ENCODE measurements around the gene MAP3K3. TPM values are rescaled to one million over a fixed set of nuclear protein-coding genes. Genes with fewer than 3 reads are reported as not detected.
"Not testable (repeated sequence)": the region's sequence is repeated elsewhere in the genome, so short reads cannot be mapped to it uniquely, and the experiment has no call there.

The MAP3K3 gene
- polyA plus RNA-seq, 6 donors from 2014 or later: 20.8 to 39.1 (median 28.7) TPM

GRCh38 chr17:63718988-63719387 is 96.8 kb downstream of the MAP3K3 start:
- Mint-ChIP-seq H3K9me3 (no peaks in the 10 kb centered on the region), H3K4me3 (no peak overlapping the region), H3K36me3 (peaks cover 0 to 13% of the 10 kb centered on the region in 2 donors), H3K27ac (no peak overlapping the region), H3K4me1 (peaks cover 0 to 4% (median 0%) of the 10 kb centered on the region in 3 donors), H3K27me3 (no peaks in the 10 kb centered on the region)
- ATAC-seq (ENCODE audit: low read depth in 2 of 2) (no peak), DNase-seq (no peak)

DNA sequence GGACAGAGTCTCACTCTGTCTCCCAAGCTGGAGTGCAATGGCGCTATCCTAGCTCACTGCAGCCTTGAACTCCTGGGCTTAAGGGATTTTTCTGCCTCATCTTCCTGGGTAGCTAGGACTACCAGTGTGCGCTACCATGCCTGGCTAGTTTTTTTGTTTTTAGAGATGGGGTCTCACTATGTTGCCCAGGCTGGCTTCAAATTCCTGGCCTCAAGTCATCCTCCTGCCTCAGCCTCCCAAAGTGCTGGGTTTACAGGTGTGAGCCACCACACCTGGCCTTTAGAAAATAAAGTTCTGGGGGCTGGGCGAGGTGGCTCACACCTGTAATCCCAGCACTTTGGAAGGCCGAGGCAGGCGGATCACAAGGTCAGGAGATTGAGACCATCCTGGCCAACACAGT is 98.0 kb downstream of the MAP3K3 start:
- H3K9me3 Mint-ChIP-seq; H3K4me1 Mint-ChIP-seq; H3K4me3 Mint-ChIP-seq; H3K27me3 Mint-ChIP-seq; ATAC-seq (ENCODE audit: low read depth in 2 of 2); DNase-seq; H3K27ac Mint-ChIP-seq: not testable (repeated sequence)
- peaks cover 0 to 13% of the 10 kb centered on the region in 2 donors for H3K36me3 Mint-ChIP-seq

DNA sequence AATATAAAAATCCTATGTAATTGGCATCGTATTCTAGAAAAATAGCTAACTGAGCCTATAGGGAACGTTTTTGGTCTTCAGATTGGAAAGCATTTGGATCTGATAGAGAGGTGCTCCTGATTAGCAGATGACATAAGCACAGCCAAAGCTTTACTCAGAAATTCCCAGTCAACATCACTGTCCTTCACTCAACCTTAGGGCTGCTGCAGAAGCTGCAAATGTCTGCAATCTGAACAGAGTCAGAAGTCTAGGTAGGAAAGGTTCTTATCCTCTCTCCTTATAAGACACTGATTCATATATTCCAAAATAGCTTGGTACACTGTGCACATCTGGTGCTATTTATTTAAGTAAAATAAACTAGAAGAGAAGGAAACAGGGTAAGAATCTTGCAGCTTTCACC is 100.2 kb downstream of the MAP3K3 start:
- Mint-ChIP-seq H3K27me3 (no peaks in the 10 kb centered on the region), H3K9me3 (no peaks in the 10 kb centered on the region), H3K36me3 (peaks cover 6 to 7% of the 10 kb centered on the region in 2 donors), H3K27ac (peak overlapping the region in 1 of 6 donors; percentile 42), H3K4me3 (no peak overlapping the region), H3K4me1 (peaks cover 0 to 4% (median 0%) of the 10 kb centered on the region in 3 donors)
- ATAC-seq (ENCODE audit: low read depth in 2 of 2): no peak
- DNase-seq: no peak

DNA sequence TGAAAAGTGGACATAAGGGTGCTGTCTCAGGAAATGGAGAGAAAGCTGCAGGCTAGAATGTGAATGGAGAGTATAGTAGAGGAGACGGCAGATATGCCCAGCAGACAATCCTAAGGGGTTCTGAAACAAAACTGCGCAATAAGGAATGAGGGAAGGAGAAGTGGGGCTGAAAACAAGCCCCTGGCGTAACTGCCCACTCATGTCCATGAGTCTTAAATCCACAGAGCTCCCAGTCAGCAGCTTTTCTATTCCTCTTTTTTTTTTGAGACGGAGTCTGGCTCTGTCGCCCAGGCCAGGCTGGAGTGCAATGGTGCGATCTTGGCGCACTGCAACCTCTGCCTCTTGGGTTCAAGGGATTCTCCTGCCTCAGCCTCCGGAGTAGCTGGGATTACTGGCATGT is 113.5 kb downstream of the MAP3K3 start:
- H3K4me1 Mint-ChIP-seq: peaks cover 4 to 15% (median 13%) of the 10 kb centered on the region in 3 donors
- H3K4me3 Mint-ChIP-seq: no peak overlapping the region
- H3K36me3 Mint-ChIP-seq: no peaks in the 10 kb centered on the region
- ATAC-seq (ENCODE audit: low read depth in 2 of 2) (no peak), DNase-seq (no peak)
- no peaks in the 10 kb centered on the region for H3K27me3 Mint-ChIP-seq
- no peaks in the 10 kb centered on the region for H3K9me3 Mint-ChIP-seq
- H3K27ac Mint-ChIP-seq: peak overlapping the region in 2 of 6 donors; percentile 37 to 66

- Mint-ChIP-seq H3K36me3 (no peaks in the 10 kb centered on the region), H3K27ac (peak overlapping the region; percentile 79 to 100 (median 96)), H3K4me3 (peak overlapping the region; percentile 83 to 99 (median 92)), H3K9me3 (no peaks in the 10 kb centered on the region), H3K27me3 (no peaks in the 10 kb centered on the region), H3K4me1 (peaks cover 12 to 33% (median 31%) of the 10 kb centered on the region in 3 donors)
- ATAC-seq (ENCODE audit: low read depth in 2 of 2) (no peak), DNase-seq (no peak)
These were observed 118.4 kb downstream of the MAP3K3 start for GRCh38 chr17:63740464-63741142.

GRCh38 chr17:63741143-63741407 is 118.9 kb downstream of the MAP3K3 start:
- H3K36me3 Mint-ChIP-seq: no peaks in the 10 kb centered on the region
- H3K27ac Mint-ChIP-seq: peak overlapping the region; percentile 94 to 100 (median 96)
- peaks cover 12 to 33% (median 31%) of the 10 kb centered on the region in 3 donors for H3K4me1 Mint-ChIP-seq
- H3K27me3 Mint-ChIP-seq: no peaks in the 10 kb centered on the region
- H3K4me3 Mint-ChIP-seq: peak overlapping the region; percentile 83 to 99 (median 92)
- H3K9me3 Mint-ChIP-seq: no peaks in the 10 kb centered on the region
- DNase-seq (no peak), ATAC-seq (ENCODE audit: low read depth in 2 of 2) (peak in 1 of 2 donors; percentile 0)

DNA sequence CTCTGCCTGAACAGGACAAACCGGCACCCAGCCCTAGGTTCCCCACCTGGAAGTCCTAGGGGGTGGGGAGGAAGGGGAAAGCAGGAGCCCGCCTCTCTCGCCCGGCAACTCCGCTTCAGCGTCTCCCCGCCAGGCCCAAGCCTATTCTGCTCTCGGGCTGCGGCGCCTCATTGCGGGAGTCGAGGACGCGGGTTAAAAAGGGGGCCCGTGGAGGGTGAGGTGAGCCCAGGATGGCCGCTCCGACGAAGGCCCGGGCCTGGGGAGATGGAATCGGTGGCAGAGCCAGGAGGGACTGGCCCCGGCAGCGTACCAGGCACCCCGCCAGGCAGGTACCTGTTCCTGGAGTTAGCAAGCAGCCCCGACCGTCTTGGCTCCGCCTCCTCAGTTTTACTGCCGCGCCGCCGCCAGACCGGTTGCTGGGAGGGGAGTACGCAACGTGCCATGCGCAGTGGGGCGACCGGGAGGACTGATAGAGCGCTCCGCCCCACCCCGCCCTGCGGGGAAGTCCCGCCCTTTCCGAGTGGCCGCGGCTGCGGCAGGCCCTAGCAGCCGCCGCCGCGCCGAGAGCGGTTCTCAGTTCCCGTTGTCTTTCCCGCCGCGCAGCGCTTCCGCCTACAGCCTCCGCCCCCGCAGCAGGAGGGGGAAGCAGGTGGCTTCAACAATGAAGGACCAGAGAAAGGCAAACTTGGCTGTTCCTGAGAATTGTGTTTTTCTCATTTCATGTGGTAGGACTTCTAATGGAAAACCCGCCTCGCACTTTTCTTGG is 119.4 kb downstream of the MAP3K3 start, which contains the start of gene STRADA:
STRADA (minus strand) TSS at position 392 of the 766 bp plus-strand sequence. CDS start 13,430 bp downstream, outside the sequence.
- Mint-ChIP-seq H3K27me3 (no peaks in the 10 kb centered on the region), H3K36me3 (no peaks in the 10 kb centered on the region), H3K4me3 (peak within 1 kb of the TSS; percentile 83 to 99 (median 92)), H3K27ac (peak within 1 kb of the TSS; percentile 94 to 100 (median 98)), H3K4me1 (peaks cover 12 to 33% (median 26%) of the 10 kb centered on the region in 3 donors), H3K9me3 (no peaks in the 10 kb centered on the region)
- ATAC-seq (ENCODE audit: low read depth in 2 of 2): peak; percentile 79 to 81
- peak; percentile 99 for DNase-seq

Other genes starting within 250 kb of the MAP3K3 start
- gene CYB561, start 176.1 kb upstream of the MAP3K3 start, polyA plus RNA-seq (ENCODE audit: low read depth in 6 of 6): 1 to 10 TPM in 4 of 6 donors, under 1 TPM in 1, not detected in 1; 0.66 to 3.4 (median 1.6) TPM
- gene ACE, start 145.4 kb upstream of the MAP3K3 start, polyA plus RNA-seq (ENCODE audit: low read depth in 6 of 6): not detected
- not detected for gene KCNH6, start 99.1 kb upstream of the MAP3K3 start, polyA plus RNA-seq (ENCODE audit: low read depth in 6 of 6)
- gene DCAF7, start 71.9 kb upstream of the MAP3K3 start, polyA plus RNA-seq (ENCODE audit: low read depth in 6 of 6): 10 to 100 TPM; 58.6 to 88.5 (median 79.1) TPM
- 10 to 100 TPM; 14.9 to 19.7 (median 16.8) TPM for gene TACO1, start 21.5 kb upstream of the MAP3K3 start, polyA plus RNA-seq (ENCODE audit: low read depth in 6 of 6)
- gene LIMD2, start 77.7 kb downstream of the MAP3K3 start, polyA plus RNA-seq (ENCODE audit: low read depth in 6 of 6): 100 to 1,000 TPM; 557 to 994 (median 667) TPM
- 10 to 100 TPM; 21.1 to 33.2 (median 26.3) TPM for gene STRADA, start 119.4 kb downstream of the MAP3K3 start, polyA plus RNA-seq (ENCODE audit: low read depth in 6 of 6)
- 10 to 100 TPM; 27.1 to 46.1 (median 36.3) TPM for gene CCDC47, start 151.2 kb downstream of the MAP3K3 start, polyA plus RNA-seq (ENCODE audit: low read depth in 6 of 6)
- 10 to 100 TPM in 4 of 6 donors, 1 to 10 TPM in 2; 6.3 to 24.1 (median 13.5) TPM for gene DDX42, start 151.8 kb downstream of the MAP3K3 start, polyA plus RNA-seq (ENCODE audit: low read depth in 6 of 6)
- 100 to 1,000 TPM; 107 to 220 (median 118) TPM for gene PSMC5, start 205.0 kb downstream of the MAP3K3 start, polyA plus RNA-seq (ENCODE audit: low read depth in 6 of 6)
- gene FTSJ3, start 205.2 kb downstream of the MAP3K3 start, polyA plus RNA-seq (ENCODE audit: low read depth in 6 of 6): 10 to 100 TPM in 5 of 6 donors, 1 to 10 TPM in 1; 3.8 to 35.5 (median 22.2) TPM
- gene SMARCD2, start 220.3 kb downstream of the MAP3K3 start, polyA plus RNA-seq (ENCODE audit: low read depth in 6 of 6): 100 to 1,000 TPM in 2 of 6 donors, 10 to 100 TPM in 4; 62.0 to 142 (median 95.1) TPM

All from naive B cell (primary cell).